Astrocyte (in vitro differentiated cells and primary cell): ENCODE data around the gene ACP6. TPM values are rescaled to one million over a fixed set of nuclear protein-coding genes. Genes with fewer than 3 reads are reported as not detected.
A peak's percentile ranks its signal among the peaks of the same experiment; 100 is the strongest.

Experiments
- DNase-seq: peaks from one replicate; pipeline ENCODE4 v3.0.0-alpha.2; 2010; ENCODE audit warnings: low read depth
- FAIRE-seq: peaks from 2 replicates; lab custom pipeline; 2011; peaks lifted over from hg19 to GRCh38; lab: Jason Lieb, UNC
- H2AFZ ChIP-seq: 2 replicates; pipeline ENCODE4 v1.6.0; 2012; ENCODE audit warnings: low read depth, low read length, inconsistent platforms
- H3K27ac ChIP-seq: 2 replicates; pipeline ENCODE4 v1.5.1; 2011; ENCODE audit warnings: low read depth, low read length, inconsistent platforms
- H3K27me3 ChIP-seq: 2 replicates; pipeline ENCODE4 v1.6.0; 2011; ENCODE audit warnings: low read length, inconsistent platforms; ENCODE audit not compliant: insufficient read depth
- H3K36me3 ChIP-seq: 2 replicates; pipeline ENCODE4 v1.5.1; 2011; ENCODE audit warnings: low read length, inconsistent platforms; ENCODE audit not compliant: insufficient read depth
- H3K4me1 ChIP-seq: 2 replicates; pipeline ENCODE4 v1.5.1; 2011; ENCODE audit warnings: low read length, inconsistent platforms; ENCODE audit not compliant: insufficient read depth
- H3K4me2 ChIP-seq: 2 replicates; pipeline ENCODE4 v1.6.0; 2012; ENCODE audit warnings: low read length, inconsistent platforms
- H3K4me3 ChIP-seq: 2 replicates; pipeline ENCODE4 v1.5.1; 2011; ENCODE audit warnings: low read depth, mild to moderate bottlenecking, low read length, inconsistent platforms; ENCODE audit not compliant: insufficient read depth
- H3K79me2 ChIP-seq: 2 replicates; pipeline ENCODE4 v1.6.0; 2012; ENCODE audit warnings: mild to moderate bottlenecking, low read length, inconsistent platforms; ENCODE audit not compliant: insufficient read depth
- H3K9ac ChIP-seq: 2 replicates; pipeline ENCODE4 v1.6.0; 2012; ENCODE audit warnings: mild to moderate bottlenecking, low read length, inconsistent platforms
- H3K9me3 ChIP-seq: 2 replicates; pipeline ENCODE4 v1.5.1; 2012; ENCODE audit warnings: low read depth, mild to moderate bottlenecking, low read length, inconsistent platforms; ENCODE audit not compliant: insufficient read depth
- H4K20me1 ChIP-seq: 2 replicates; pipeline ENCODE4 v1.6.0; 2012; ENCODE audit warnings: low read length, inconsistent platforms; ENCODE audit not compliant: insufficient read depth
- H3K27ac Mint-ChIP-seq: one replicate; pipeline ENCODE4 v1.8.0; 2021; ENCODE audit warnings: mild to moderate bottlenecking, mixed read lengths; ENCODE audit not compliant: unreplicated experiment
- H3K27me3 Mint-ChIP-seq: one replicate; pipeline ENCODE4 v1.8.0; 2021; ENCODE audit warnings: low read depth, mixed read lengths; ENCODE audit not compliant: unreplicated experiment
- H3K36me3 Mint-ChIP-seq: one replicate; pipeline ENCODE4 v1.8.0; 2021; ENCODE audit warnings: low read depth, mixed read lengths; ENCODE audit not compliant: unreplicated experiment
- H3K4me1 Mint-ChIP-seq: one replicate; pipeline ENCODE4 v1.8.0; 2021; ENCODE audit warnings: low read depth, mixed read lengths; ENCODE audit not compliant: unreplicated experiment
- H3K4me3 Mint-ChIP-seq: one replicate; pipeline ENCODE4 v1.8.0; 2021; ENCODE audit warnings: mild to moderate bottlenecking, moderate library complexity, mixed read lengths; ENCODE audit not compliant: unreplicated experiment
- H3K9me3 Mint-ChIP-seq: one replicate; pipeline ENCODE4 v1.8.0; 2021; ENCODE audit warnings: mild to moderate bottlenecking, mixed read lengths; ENCODE audit not compliant: unreplicated experiment
- EZH2 ChIP-seq: IDR thresholded peaks from 2 replicates; pipeline ENCODE4 v1.6.1; 2012; ENCODE audit warnings: mild to moderate bottlenecking, low read length, inconsistent platforms; ENCODE audit not compliant: insufficient read depth
- total RNA-seq: library from RNA; stranded (reverse); gene quantifications from 2 replicates; pipeline ENCODE4 v1.2.1, GENCODE V29; 2021
- TF ChIP-seq, protein P1 (sequence below): IDR thresholded peaks from 2 replicates; pipeline ENCODE4 v1.5.1; 2011; ENCODE audit warnings: low read depth, mild to moderate bottlenecking, inconsistent platforms, low read length, moderate library complexity; ENCODE audit not compliant: insufficient read depth

The ACP6 gene
- total RNA-seq, 1 donor from 2014 or later: 17.5 TPM

DNA sequence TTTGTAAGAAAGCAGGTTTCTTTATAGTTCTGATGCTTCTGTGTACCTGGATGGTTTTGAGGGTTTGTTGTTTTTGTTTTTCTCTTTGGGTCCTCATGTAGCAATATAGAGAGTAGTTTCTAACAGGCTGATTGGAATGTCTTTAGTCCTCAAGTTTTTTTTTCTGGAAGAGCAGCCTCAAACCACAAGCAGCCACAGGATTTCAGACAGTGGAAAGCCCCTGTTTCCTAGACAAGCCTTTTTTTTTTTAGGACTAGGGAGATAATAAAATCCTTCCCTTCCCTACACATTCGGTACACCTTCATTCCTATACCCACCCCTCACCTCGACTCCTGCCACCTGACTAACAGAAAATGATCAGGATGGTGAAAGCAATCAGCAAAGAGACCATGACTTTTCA lies 47.6 kb downstream of the ACP6 start:
- H3K9ac ChIP-seq: no peak overlapping the region
- no peaks in the 10 kb centered on the region for H3K4me1 ChIP-seq
- H3K9me3 ChIP-seq: no peaks in the 10 kb centered on the region
- H3K4me3 ChIP-seq: no peak overlapping the region
- no peak overlapping the region for H3K27ac ChIP-seq
- TF ChIP-seq, protein P1, sequence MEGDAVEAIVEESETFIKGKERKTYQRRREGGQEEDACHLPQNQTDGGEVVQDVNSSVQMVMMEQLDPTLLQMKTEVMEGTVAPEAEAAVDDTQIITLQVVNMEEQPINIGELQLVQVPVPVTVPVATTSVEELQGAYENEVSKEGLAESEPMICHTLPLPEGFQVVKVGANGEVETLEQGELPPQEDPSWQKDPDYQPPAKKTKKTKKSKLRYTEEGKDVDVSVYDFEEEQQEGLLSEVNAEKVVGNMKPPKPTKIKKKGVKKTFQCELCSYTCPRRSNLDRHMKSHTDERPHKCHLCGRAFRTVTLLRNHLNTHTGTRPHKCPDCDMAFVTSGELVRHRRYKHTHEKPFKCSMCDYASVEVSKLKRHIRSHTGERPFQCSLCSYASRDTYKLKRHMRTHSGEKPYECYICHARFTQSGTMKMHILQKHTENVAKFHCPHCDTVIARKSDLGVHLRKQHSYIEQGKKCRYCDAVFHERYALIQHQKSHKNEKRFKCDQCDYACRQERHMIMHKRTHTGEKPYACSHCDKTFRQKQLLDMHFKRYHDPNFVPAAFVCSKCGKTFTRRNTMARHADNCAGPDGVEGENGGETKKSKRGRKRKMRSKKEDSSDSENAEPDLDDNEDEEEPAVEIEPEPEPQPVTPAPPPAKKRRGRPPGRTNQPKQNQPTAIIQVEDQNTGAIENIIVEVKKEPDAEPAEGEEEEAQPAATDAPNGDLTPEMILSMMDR: no peak
- no peak for TF ChIP-seq EZH2
- H3K27me3 ChIP-seq: no peaks in the 10 kb centered on the region
- FAIRE-seq: peak; percentile 5
- peak; percentile 75 for DNase-seq
- no peak overlapping the region for H3K4me2 ChIP-seq
- peak overlapping the region; percentile 25 for H3K4me3 Mint-ChIP-seq
- H4K20me1 ChIP-seq: peaks cover 9% of the 10 kb centered on the region
- no peaks in the 10 kb centered on the region for H3K27me3 Mint-ChIP-seq
- no peak overlapping the region for H3K27ac Mint-ChIP-seq
- peaks cover 30% of the 10 kb centered on the region for H3K36me3 ChIP-seq
- H3K4me1 Mint-ChIP-seq: peaks cover 19% of the 10 kb centered on the region
- H2AFZ ChIP-seq: no peak overlapping the region
- H3K79me2 ChIP-seq: peaks cover 3% of the 10 kb centered on the region
- no peaks in the 10 kb centered on the region for H3K9me3 Mint-ChIP-seq
- H3K36me3 Mint-ChIP-seq: peaks cover 34% of the 10 kb centered on the region

DNA sequence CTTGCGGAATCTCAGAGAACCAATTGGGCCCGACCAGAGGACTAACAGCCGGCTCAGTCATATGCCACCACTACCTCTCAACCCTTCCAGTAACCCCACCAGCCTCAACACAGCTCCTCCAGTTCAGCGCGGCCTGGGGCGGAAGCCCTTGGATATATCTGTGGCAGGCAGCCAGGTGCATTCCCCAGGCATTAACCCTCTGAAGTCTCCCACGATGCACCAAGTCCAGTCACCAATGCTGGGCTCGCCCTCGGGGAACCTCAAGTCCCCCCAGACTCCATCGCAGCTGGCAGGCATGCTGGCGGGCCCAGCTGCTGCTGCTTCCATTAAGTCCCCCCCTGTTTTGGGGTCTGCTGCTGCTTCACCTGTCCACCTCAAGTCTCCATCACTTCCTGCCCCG lies 49.8 kb downstream of the ACP6 start:
- H3K36me3 ChIP-seq: peaks cover 49% of the 10 kb centered on the region
- no peak overlapping the region for H3K4me3 ChIP-seq
- Mint-ChIP-seq H3K4me3 (no peak overlapping the region), H3K9me3 (no peaks in the 10 kb centered on the region), H3K36me3 (peaks cover 38% of the 10 kb centered on the region), H3K4me1 (peaks cover 19% of the 10 kb centered on the region), H3K27ac (no peak overlapping the region), H3K27me3 (no peaks in the 10 kb centered on the region)
- TF ChIP-seq, protein P1: no peak
- no peak for TF ChIP-seq EZH2
- peaks cover 3% of the 10 kb centered on the region for H3K79me2 ChIP-seq
- H4K20me1 ChIP-seq: peaks cover 4% of the 10 kb centered on the region
- no peak for FAIRE-seq
- no peaks in the 10 kb centered on the region for H3K4me1 ChIP-seq
- no peak overlapping the region for H3K9ac ChIP-seq
- no peak overlapping the region for H2AFZ ChIP-seq
- no peak overlapping the region for H3K4me2 ChIP-seq
- no peaks in the 10 kb centered on the region for H3K9me3 ChIP-seq
- H3K27me3 ChIP-seq: no peaks in the 10 kb centered on the region
- H3K27ac ChIP-seq: no peak overlapping the region
- no peak for DNase-seq

DNA sequence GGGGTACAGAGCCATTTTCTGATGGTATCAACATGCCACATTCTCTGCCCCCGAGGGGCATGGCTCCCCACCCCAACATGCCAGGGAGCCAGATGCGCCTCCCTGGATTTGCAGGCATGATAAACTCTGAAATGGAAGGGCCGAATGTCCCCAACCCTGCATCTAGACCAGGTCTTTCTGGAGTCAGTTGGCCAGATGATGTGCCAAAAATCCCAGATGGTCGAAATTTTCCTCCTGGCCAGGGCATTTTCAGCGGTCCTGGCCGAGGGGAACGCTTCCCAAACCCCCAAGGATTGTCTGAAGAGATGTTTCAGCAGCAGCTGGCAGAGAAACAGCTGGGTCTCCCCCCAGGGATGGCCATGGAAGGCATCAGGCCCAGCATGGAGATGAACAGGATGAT lies 50.6 kb downstream of the ACP6 start:
- H4K20me1 ChIP-seq: peaks cover 4% of the 10 kb centered on the region
- H3K9me3 ChIP-seq: no peaks in the 10 kb centered on the region
- TF ChIP-seq EZH2: no peak
- TF ChIP-seq, protein P1: no peak
- H3K4me3 Mint-ChIP-seq: no peak overlapping the region
- FAIRE-seq: no peak
- no peak overlapping the region for H3K9ac ChIP-seq
- no peak overlapping the region for H3K27ac Mint-ChIP-seq
- peaks cover 3% of the 10 kb centered on the region for H3K79me2 ChIP-seq
- H3K27me3 ChIP-seq: no peaks in the 10 kb centered on the region
- H3K36me3 ChIP-seq: peaks cover 50% of the 10 kb centered on the region
- peaks cover 19% of the 10 kb centered on the region for H3K4me1 Mint-ChIP-seq
- H2AFZ ChIP-seq: no peak overlapping the region
- no peak overlapping the region for H3K4me2 ChIP-seq
- no peak overlapping the region for H3K27ac ChIP-seq
- H3K27me3 Mint-ChIP-seq: no peaks in the 10 kb centered on the region
- no peak overlapping the region for H3K4me3 ChIP-seq
- peaks cover 35% of the 10 kb centered on the region for H3K36me3 Mint-ChIP-seq
- no peak for DNase-seq
- no peaks in the 10 kb centered on the region for H3K9me3 Mint-ChIP-seq
- no peaks in the 10 kb centered on the region for H3K4me1 ChIP-seq
